K562 (cell line): ENCODE results near the gene POLD4. TPM values are rescaled to one million over a fixed set of nuclear protein-coding genes. Genes with fewer than 3 reads are reported as not detected.

Source experiments
- CTBP1 ChIP-seq: fragments of 450-650 bp; IDR thresholded peaks from 2 replicates; pipeline ENCODE4 v1.6.1; 2016; ENCODE audit warnings: borderline replicate concordance
- GABPB2 ChIP-seq: fragments of 250-450 bp; sonication (Bioruptor Pico); conservative IDR thresholded peaks from 2 replicates; pipeline ENCODE4 v1.5.1; 2021; ENCODE audit warnings: mild to moderate bottlenecking
- PML ChIP-seq: IDR thresholded peaks from 2 replicates; pipeline ENCODE4 v1.6.1; 2012; ENCODE audit warnings: low read length, inconsistent platforms
- SP1 ChIP-seq: sonication (generic); formaldehyde crosslinking; IDR thresholded peaks from 2 replicates; pipeline ENCODE4 v1.8.1; 2022; ENCODE audit warnings: mild to moderate bottlenecking, missing genetic modification reagents
- TCF3 ChIP-seq: sonication (generic); formaldehyde crosslinking; IDR thresholded peaks from 2 replicates; pipeline ENCODE4 v1.4.0; 2020; ENCODE audit warnings: mild to moderate bottlenecking, missing genetic modification reagents
- YY1 ChIP-seq, 3 experiments: IDR thresholded peaks; 2 replicates each; pipeline ENCODE4 v1.6.1; 2011; ENCODE audit warnings: low read length in 2 of 3, mild to moderate bottlenecking in 2 of 3, moderate library complexity in 2 of 3, borderline replicate concordance in 1 of 3, control low read depth in 1 of 3, low read depth in 1 of 3; ENCODE audit not compliant: insufficient read depth in 3 of 3, insufficient replicate concordance in 2 of 3, control insufficient read depth in 1 of 3, insufficient read length in 1 of 3; ENCODE audit errors: extremely low read depth in 1 of 3
- ZNF408 ChIP-seq: fragments of 250-450 bp; sonication (Bioruptor Pico); IDR thresholded peaks from 2 replicates; pipeline ENCODE4 v1.4.0; 2020; ENCODE audit warnings: low read depth, mild to moderate bottlenecking, moderate library complexity
- polyA plus RNA-seq, 8 experiments: library from polyadenylated mRNA; depleted of rRNA in 4 of 8; stranded (reverse) in 5 of 8; unstranded in 3 of 8; fragments of >200 nt; fragmentation: Nextera tagmentation in 2 of 8; fragmentation: Illumina TruSeq in 1 of 8; extraction: Ambion mirVana in 2 of 8; extraction: Trizol in 1 of 8; gene quantifications; 2 replicates each; pipeline versions ENCODE4 v1.2.1 to v1.2.3, GENCODE V29; 2011 to 2014; ENCODE audit warnings: inconsistent platforms in 1 of 8, missing spikeins in 1 of 8
- total RNA-seq, 7 experiments: library from RNA; depleted of rRNA in 6 of 7; stranded (reverse); fragments of >200 nt in 6 of 7; fragmentation: Illumina TruSeq in 2 of 7; extraction: Trizol in 2 of 7; gene quantifications; 2 replicates each; pipeline versions ENCODE4 v1.2.1 to v1.2.3, GENCODE V29; 2011 to 2021; ENCODE audit warnings: low replicate concordance in 1 of 7
- TF ChIP-seq, protein P1 (sequence below): fragments of 450-650 bp; IDR thresholded peaks from 2 replicates; pipeline ENCODE4 v1.6.1; 2016; ENCODE audit warnings: mild to moderate bottlenecking, moderate library complexity
- TF ChIP-seq, protein P2 (sequence below): fragments of 450-650 bp; formaldehyde crosslinking; IDR thresholded peaks from 2 replicates; pipeline ENCODE4 v1.4.0; 2020; ENCODE audit warnings: mild to moderate bottlenecking, moderate library complexity
- TF ChIP-seq, protein P3 (sequence below): fragments of 450-650 bp; formaldehyde crosslinking; IDR thresholded peaks from 2 replicates; pipeline ENCODE4 v1.4.0; 2022; ENCODE audit warnings: missing genetic modification characterization
- TF ChIP-seq, protein P4 (sequence below): fragments of 250-450 bp; sonication (Bioruptor Pico); IDR thresholded peaks from 2 replicates; pipeline ENCODE4 v1.8.0; 2022; ENCODE audit warnings: inconsistent platforms

The POLD4 gene
- total and polyA plus RNA-seq, 9 of the 15 experiments (the other 6 are each of a cell fraction or from before 2014, with no cell fraction given): 5.8 to 64.5 (median 18.3) TPM

DNA sequence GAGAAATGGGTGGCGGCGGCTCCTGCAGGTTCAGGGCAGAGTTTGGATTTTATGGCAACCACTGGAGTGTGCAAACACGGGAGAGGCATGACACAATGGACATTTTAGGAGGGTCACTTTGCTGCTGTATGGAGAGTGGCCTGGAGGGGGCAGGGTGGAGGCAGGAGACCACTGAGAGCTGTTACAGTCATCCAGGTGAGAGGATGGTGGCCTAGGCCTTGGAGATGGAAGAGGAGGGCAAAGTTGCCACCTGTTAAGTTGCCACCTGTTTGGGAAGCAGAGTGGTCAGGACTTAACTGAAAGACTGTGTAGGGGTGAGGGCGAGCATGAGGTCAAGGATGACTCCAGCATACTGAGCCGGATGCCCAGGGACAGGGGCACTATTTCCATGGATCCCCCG is 36.1 kb upstream of the POLD4 start (continued):
- TF ChIP-seq, protein P1, sequence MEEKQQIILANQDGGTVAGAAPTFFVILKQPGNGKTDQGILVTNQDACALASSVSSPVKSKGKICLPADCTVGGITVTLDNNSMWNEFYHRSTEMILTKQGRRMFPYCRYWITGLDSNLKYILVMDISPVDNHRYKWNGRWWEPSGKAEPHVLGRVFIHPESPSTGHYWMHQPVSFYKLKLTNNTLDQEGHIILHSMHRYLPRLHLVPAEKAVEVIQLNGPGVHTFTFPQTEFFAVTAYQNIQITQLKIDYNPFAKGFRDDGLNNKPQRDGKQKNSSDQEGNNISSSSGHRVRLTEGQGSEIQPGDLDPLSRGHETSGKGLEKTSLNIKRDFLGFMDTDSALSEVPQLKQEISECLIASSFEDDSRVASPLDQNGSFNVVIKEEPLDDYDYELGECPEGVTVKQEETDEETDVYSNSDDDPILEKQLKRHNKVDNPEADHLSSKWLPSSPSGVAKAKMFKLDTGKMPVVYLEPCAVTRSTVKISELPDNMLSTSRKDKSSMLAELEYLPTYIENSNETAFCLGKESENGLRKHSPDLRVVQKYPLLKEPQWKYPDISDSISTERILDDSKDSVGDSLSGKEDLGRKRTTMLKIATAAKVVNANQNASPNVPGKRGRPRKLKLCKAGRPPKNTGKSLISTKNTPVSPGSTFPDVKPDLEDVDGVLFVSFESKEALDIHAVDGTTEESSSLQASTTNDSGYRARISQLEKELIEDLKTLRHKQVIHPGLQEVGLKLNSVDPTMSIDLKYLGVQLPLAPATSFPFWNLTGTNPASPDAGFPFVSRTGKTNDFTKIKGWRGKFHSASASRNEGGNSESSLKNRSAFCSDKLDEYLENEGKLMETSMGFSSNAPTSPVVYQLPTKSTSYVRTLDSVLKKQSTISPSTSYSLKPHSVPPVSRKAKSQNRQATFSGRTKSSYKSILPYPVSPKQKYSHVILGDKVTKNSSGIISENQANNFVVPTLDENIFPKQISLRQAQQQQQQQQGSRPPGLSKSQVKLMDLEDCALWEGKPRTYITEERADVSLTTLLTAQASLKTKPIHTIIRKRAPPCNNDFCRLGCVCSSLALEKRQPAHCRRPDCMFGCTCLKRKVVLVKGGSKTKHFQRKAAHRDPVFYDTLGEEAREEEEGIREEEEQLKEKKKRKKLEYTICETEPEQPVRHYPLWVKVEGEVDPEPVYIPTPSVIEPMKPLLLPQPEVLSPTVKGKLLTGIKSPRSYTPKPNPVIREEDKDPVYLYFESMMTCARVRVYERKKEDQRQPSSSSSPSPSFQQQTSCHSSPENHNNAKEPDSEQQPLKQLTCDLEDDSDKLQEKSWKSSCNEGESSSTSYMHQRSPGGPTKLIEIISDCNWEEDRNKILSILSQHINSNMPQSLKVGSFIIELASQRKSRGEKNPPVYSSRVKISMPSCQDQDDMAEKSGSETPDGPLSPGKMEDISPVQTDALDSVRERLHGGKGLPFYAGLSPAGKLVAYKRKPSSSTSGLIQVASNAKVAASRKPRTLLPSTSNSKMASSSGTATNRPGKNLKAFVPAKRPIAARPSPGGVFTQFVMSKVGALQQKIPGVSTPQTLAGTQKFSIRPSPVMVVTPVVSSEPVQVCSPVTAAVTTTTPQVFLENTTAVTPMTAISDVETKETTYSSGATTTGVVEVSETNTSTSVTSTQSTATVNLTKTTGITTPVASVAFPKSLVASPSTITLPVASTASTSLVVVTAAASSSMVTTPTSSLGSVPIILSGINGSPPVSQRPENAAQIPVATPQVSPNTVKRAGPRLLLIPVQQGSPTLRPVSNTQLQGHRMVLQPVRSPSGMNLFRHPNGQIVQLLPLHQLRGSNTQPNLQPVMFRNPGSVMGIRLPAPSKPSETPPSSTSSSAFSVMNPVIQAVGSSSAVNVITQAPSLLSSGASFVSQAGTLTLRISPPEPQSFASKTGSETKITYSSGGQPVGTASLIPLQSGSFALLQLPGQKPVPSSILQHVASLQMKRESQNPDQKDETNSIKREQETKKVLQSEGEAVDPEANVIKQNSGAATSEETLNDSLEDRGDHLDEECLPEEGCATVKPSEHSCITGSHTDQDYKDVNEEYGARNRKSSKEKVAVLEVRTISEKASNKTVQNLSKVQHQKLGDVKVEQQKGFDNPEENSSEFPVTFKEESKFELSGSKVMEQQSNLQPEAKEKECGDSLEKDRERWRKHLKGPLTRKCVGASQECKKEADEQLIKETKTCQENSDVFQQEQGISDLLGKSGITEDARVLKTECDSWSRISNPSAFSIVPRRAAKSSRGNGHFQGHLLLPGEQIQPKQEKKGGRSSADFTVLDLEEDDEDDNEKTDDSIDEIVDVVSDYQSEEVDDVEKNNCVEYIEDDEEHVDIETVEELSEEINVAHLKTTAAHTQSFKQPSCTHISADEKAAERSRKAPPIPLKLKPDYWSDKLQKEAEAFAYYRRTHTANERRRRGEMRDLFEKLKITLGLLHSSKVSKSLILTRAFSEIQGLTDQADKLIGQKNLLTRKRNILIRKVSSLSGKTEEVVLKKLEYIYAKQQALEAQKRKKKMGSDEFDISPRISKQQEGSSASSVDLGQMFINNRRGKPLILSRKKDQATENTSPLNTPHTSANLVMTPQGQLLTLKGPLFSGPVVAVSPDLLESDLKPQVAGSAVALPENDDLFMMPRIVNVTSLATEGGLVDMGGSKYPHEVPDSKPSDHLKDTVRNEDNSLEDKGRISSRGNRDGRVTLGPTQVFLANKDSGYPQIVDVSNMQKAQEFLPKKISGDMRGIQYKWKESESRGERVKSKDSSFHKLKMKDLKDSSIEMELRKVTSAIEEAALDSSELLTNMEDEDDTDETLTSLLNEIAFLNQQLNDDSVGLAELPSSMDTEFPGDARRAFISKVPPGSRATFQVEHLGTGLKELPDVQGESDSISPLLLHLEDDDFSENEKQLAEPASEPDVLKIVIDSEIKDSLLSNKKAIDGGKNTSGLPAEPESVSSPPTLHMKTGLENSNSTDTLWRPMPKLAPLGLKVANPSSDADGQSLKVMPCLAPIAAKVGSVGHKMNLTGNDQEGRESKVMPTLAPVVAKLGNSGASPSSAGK: no peak
- TF ChIP-seq CTBP1: peak; percentile 39; the same call in 1 of the 2 replicates
- TF ChIP-seq YY1 (IDR thresholded peaks at IDR 0.05; ENCODE audit: borderline replicate concordance in 1 of 3, control insufficient read depth in 1 of 3, extremely low read depth in 1 of 3, insufficient read depth in 3 of 3, insufficient read length in 1 of 3, insufficient replicate concordance in 2 of 3, low read depth in 1 of 3, low read length in 2 of 3): peak in 2 of 3 experiments; percentile 12 to 43
- TF ChIP-seq PML: no peak
- TF ChIP-seq, protein P2, sequence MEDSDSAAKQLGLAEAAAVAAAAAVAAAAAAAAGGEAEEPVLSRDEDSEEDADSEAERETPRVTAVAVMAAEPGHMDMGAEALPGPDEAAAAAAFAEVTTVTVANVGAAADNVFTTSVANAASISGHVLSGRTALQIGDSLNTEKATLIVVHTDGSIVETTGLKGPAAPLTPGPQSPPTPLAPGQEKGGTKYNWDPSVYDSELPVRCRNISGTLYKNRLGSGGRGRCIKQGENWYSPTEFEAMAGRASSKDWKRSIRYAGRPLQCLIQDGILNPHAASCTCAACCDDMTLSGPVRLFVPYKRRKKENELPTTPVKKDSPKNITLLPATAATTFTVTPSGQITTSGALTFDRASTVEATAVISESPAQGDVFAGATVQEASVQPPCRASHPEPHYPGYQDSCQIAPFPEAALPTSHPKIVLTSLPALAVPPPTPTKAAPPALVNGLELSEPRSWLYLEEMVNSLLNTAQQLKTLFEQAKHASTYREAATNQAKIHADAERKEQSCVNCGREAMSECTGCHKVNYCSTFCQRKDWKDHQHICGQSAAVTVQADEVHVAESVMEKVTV: peak; percentile 32; the same call in 1 of the 2 replicates
- no peak for TF ChIP-seq TCF3 (CRISPR knock-in tag)
- TF ChIP-seq, protein P3, sequence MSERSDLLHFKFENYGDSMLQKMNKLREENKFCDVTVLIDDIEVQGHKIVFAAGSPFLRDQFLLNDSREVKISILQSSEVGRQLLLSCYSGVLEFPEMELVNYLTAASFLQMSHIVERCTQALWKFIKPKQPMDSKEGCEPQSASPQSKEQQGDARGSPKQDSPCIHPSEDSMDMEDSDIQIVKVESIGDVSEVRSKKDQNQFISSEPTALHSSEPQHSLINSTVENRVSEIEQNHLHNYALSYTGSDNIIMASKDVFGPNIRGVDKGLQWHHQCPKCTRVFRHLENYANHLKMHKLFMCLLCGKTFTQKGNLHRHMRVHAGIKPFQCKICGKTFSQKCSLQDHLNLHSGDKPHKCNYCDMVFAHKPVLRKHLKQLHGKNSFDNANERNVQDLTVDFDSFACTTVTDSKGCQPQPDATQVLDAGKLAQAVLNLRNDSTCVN: 0 out of 2 replicates have a peak, but pooled peaks have one; percentile 13
- TF ChIP-seq SP1 (CRISPR knock-in tag): peak; percentile 46; the same call in 1 of the 2 replicates
- TF ChIP-seq GABPB2 (CRISPR knock-in tag): no peak
- TF ChIP-seq, protein P4, sequence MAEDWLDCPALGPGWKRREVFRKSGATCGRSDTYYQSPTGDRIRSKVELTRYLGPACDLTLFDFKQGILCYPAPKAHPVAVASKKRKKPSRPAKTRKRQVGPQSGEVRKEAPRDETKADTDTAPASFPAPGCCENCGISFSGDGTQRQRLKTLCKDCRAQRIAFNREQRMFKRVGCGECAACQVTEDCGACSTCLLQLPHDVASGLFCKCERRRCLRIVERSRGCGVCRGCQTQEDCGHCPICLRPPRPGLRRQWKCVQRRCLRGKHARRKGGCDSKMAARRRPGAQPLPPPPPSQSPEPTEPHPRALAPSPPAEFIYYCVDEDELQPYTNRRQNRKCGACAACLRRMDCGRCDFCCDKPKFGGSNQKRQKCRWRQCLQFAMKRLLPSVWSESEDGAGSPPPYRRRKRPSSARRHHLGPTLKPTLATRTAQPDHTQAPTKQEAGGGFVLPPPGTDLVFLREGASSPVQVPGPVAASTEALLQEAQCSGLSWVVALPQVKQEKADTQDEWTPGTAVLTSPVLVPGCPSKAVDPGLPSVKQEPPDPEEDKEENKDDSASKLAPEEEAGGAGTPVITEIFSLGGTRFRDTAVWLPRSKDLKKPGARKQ (CRISPR knock-in tag): no peak
- no peak for TF ChIP-seq ZNF408 (CRISPR knock-in tag)
